ENCODE measurements around the gene KCNQ1. TPM values are rescaled to one million over a fixed set of nuclear protein-coding genes. Genes with fewer than 3 reads are reported as not detected.

KCNQ1 gene
- total RNA-seq, 1 donor from 2014 or later, result 1.6 TPM

- H3K27me3 ChIP-seq (ENCODE audit: control insufficient read depth, insufficient read depth, low read length), result no peaks in the 10 kb centered on the region
- TF ChIP-seq, protein P1, sequence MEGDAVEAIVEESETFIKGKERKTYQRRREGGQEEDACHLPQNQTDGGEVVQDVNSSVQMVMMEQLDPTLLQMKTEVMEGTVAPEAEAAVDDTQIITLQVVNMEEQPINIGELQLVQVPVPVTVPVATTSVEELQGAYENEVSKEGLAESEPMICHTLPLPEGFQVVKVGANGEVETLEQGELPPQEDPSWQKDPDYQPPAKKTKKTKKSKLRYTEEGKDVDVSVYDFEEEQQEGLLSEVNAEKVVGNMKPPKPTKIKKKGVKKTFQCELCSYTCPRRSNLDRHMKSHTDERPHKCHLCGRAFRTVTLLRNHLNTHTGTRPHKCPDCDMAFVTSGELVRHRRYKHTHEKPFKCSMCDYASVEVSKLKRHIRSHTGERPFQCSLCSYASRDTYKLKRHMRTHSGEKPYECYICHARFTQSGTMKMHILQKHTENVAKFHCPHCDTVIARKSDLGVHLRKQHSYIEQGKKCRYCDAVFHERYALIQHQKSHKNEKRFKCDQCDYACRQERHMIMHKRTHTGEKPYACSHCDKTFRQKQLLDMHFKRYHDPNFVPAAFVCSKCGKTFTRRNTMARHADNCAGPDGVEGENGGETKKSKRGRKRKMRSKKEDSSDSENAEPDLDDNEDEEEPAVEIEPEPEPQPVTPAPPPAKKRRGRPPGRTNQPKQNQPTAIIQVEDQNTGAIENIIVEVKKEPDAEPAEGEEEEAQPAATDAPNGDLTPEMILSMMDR (IDR thresholded peaks at IDR 0.05; ENCODE audit: insufficient read depth, low read length, severe bottlenecking), result no peak
- DNase-seq (ENCODE audit: low read depth) (no peak), FAIRE-seq (no peak)
- no peak overlapping the region for H3K4me3 ChIP-seq (ENCODE audit: low read depth, low read length)
- no peaks in the 10 kb centered on the region for H3K36me3 ChIP-seq (ENCODE audit: control insufficient read depth, insufficient read depth, low read length)
These were observed 97.1 kb downstream of the KCNQ1 start for GRCh38 chr11:2541881-2542361.

- no peak for FAIRE-seq
- TF ChIP-seq, protein P1 (IDR thresholded peaks at IDR 0.05; ENCODE audit: insufficient read depth, low read length, severe bottlenecking), result no peak
- no peak for DNase-seq (ENCODE audit: low read depth)
- Histone ChIP-seq H3K36me3 (ENCODE audit: control insufficient read depth, insufficient read depth, low read length) (no peaks in the 10 kb centered on the region), H3K27me3 (ENCODE audit: control insufficient read depth, insufficient read depth, low read length) (no peaks in the 10 kb centered on the region), H3K4me3 (ENCODE audit: low read depth, low read length) (no peak overlapping the region)
These were observed 97.6 kb downstream of the KCNQ1 start for GRCh38 chr11:2542406-2542805.

GRCh38 chr11:2547806-2548205, 103.0 kb downstream of the KCNQ1 start:
- Histone ChIP-seq H3K27me3 (ENCODE audit: control insufficient read depth, insufficient read depth, low read length) (no peaks in the 10 kb centered on the region), H3K4me3 (ENCODE audit: low read depth, low read length) (no peak overlapping the region), H3K36me3 (ENCODE audit: control insufficient read depth, insufficient read depth, low read length) (no peaks in the 10 kb centered on the region)
- DNase-seq (ENCODE audit: low read depth) (no peak), FAIRE-seq (no peak)
- TF ChIP-seq, protein P1 (IDR thresholded peaks at IDR 0.05; ENCODE audit: insufficient read depth, low read length, severe bottlenecking), result no peak

DNA sequence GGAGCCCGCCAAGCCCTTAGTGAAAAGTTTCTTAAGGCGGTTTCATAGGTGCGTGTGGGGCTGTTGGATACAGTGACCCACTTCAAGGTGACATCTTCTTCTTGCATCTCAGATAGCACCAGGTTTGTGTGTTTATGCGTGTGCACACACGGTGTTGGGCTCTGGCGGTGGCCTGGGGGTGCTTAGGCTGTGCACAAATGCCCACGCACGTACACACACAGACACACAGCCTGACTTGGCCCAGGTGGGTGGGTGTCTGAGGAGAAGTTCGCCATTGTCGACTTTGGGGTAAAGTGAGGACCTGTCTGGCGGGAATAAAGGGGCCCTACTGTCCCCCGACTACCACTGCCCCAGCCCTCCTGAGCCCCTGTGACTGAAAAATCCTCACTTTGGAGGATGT, 103.8 kb downstream of the KCNQ1 start:
- TF ChIP-seq, protein P1 (IDR thresholded peaks at IDR 0.05; ENCODE audit: insufficient read depth, low read length, severe bottlenecking), result no peak
- DNase-seq (ENCODE audit: low read depth) (no peak), FAIRE-seq (no peak)
- H3K27me3 ChIP-seq (ENCODE audit: control insufficient read depth, insufficient read depth, low read length), result no peaks in the 10 kb centered on the region
- no peak overlapping the region for H3K4me3 ChIP-seq (ENCODE audit: low read depth, low read length)
- no peaks in the 10 kb centered on the region for H3K36me3 ChIP-seq (ENCODE audit: control insufficient read depth, insufficient read depth, low read length)

GRCh38 chr11:2549080-2549479, 104.3 kb downstream of the KCNQ1 start:
- TF ChIP-seq, protein P1 (IDR thresholded peaks at IDR 0.05; ENCODE audit: insufficient read depth, low read length, severe bottlenecking), result no peak
- Histone ChIP-seq H3K4me3 (ENCODE audit: low read depth, low read length) (no peak overlapping the region), H3K27me3 (ENCODE audit: control insufficient read depth, insufficient read depth, low read length) (no peaks in the 10 kb centered on the region), H3K36me3 (ENCODE audit: control insufficient read depth, insufficient read depth, low read length) (no peaks in the 10 kb centered on the region)
- no peak for FAIRE-seq
- no peak for DNase-seq (ENCODE audit: low read depth)

- H3K36me3 ChIP-seq (ENCODE audit: control insufficient read depth, insufficient read depth, low read length), result no peaks in the 10 kb centered on the region
- no peaks in the 10 kb centered on the region for H3K27me3 ChIP-seq (ENCODE audit: control insufficient read depth, insufficient read depth, low read length)
- TF ChIP-seq, protein P1 (IDR thresholded peaks at IDR 0.05; ENCODE audit: insufficient read depth, low read length, severe bottlenecking), result no peak
- FAIRE-seq, result no peak
- H3K4me3 ChIP-seq (ENCODE audit: low read depth, low read length), result no peak overlapping the region
- DNase-seq (ENCODE audit: low read depth), result no peak
These were observed 104.7 kb downstream of the KCNQ1 start for GRCh38 chr11:2549491-2549875.

Data from bronchial epithelial cell (primary cell).